DOHH2 (cell line): ENCODE data around the gene IL1RL2.

ENCODE experiments used
- H3F3A ChIP-seq: fragments of 200-600 bp; sonication (generic), shearing (Covaris generic); 2 replicates; pipeline ENCODE4 v1.6.0; 2016; ENCODE audit warnings: antibody characterized with exemption, mild to moderate bottlenecking; ENCODE audit not compliant: control insufficient read depth, insufficient read depth
- H3K27ac ChIP-seq: fragments of 200-600 bp; sonication (generic); 2 replicates; pipeline ENCODE4 v1.5.1; 2014; ENCODE audit warnings: low read depth, mild to moderate bottlenecking, low read length, moderate library complexity
- H3K27me3 ChIP-seq: fragments of 200-600 bp; sonication (generic); 2 replicates; pipeline ENCODE4 v1.6.1; 2014; ENCODE audit warnings: mild to moderate bottlenecking, low read length, mixed read lengths; ENCODE audit not compliant: control insufficient read depth
- H3K36me3 ChIP-seq: fragments of 200-600 bp; sonication (generic); 2 replicates; pipeline ENCODE4 v1.6.1; 2014; ENCODE audit warnings: mild to moderate bottlenecking, low read length, moderate library complexity, mixed read lengths; ENCODE audit not compliant: control insufficient read depth
- H3K4me1 ChIP-seq: fragments of 200-600 bp; sonication (generic); 2 replicates; pipeline ENCODE4 v1.6.1; 2014; ENCODE audit warnings: mild to moderate bottlenecking, low read length, mixed read lengths; ENCODE audit not compliant: control insufficient read depth
- H3K4me2 ChIP-seq: fragments of 200-600 bp; sonication (generic); 2 replicates; pipeline ENCODE4 v1.6.0; 2014; ENCODE audit warnings: mild to moderate bottlenecking, low read length, moderate library complexity
- H3K4me3 ChIP-seq: fragments of 200-600 bp; sonication (generic); 2 replicates; pipeline ENCODE4 v1.5.1; 2014; ENCODE audit warnings: mild to moderate bottlenecking, low read length, mixed read lengths
- H3K79me2 ChIP-seq: fragments of 200-600 bp; sonication (generic); 2 replicates; pipeline ENCODE4 v1.6.1; 2014; ENCODE audit warnings: mild to moderate bottlenecking, low read length, mixed read lengths; ENCODE audit not compliant: control insufficient read depth
- H3K9me2 ChIP-seq: fragments of 200-600 bp; sonication (generic); replicated peaks from 2 replicates; pipeline ENCODE4 v1.6.1; 2014; ENCODE audit warnings: mild to moderate bottlenecking, low read length, mixed read lengths; ENCODE audit not compliant: control insufficient read depth
- H3K9me3 ChIP-seq: fragments of 200-600 bp; sonication (generic); 2 replicates; pipeline ENCODE4 v1.6.1; 2014; ENCODE audit warnings: antibody characterized with exemption, low read length, mixed read lengths; ENCODE audit not compliant: control insufficient read depth, insufficient read depth
- H4K20me1 ChIP-seq: fragments of 200-600 bp; sonication (generic); 2 replicates; pipeline ENCODE4 v1.6.0; 2014; ENCODE audit warnings: low read depth, mild to moderate bottlenecking, antibody characterized with exemption, low read length, moderate library complexity; ENCODE audit not compliant: control insufficient read depth, insufficient read depth
- CTCF ChIP-seq: fragments of 200-600 bp; sonication (generic); IDR thresholded peaks from one replicate; pipeline ENCODE4 v1.5.1; 2014; ENCODE audit warnings: antibody characterized with exemption, mild to moderate bottlenecking, low read depth, low read length; ENCODE audit not compliant: poor library complexity, severe bottlenecking
- EZH2phosphoT487 ChIP-seq: fragments of 200-600 bp; sonication (generic); IDR thresholded peaks from 2 replicates; pipeline ENCODE4 v1.6.1; 2017; ENCODE audit warnings: borderline replicate concordance, mild to moderate bottlenecking, antibody characterized with exemption, low read length, moderate library complexity, mixed read lengths

Gene IL1RL2

GRCh38 chr2:102277202-102277700, 90.4 kb downstream of the IL1RL2 start:
- H3K4me2 ChIP-seq, result no peak overlapping the region
- no peaks in the 10 kb centered on the region for H3K79me2 ChIP-seq
- H3F3A ChIP-seq, result no peaks in the 10 kb centered on the region
- H4K20me1 ChIP-seq, result no peaks in the 10 kb centered on the region
- TF ChIP-seq CTCF, result no peak
- TF ChIP-seq EZH2phosphoT487, result no peak
- no peaks in the 10 kb centered on the region for H3K9me3 ChIP-seq
- H3K9me2 ChIP-seq, result no peaks in the 10 kb centered on the region
- no peaks in the 10 kb centered on the region for H3K36me3 ChIP-seq
- no peaks in the 10 kb centered on the region for H3K27me3 ChIP-seq
- no peaks in the 10 kb centered on the region for H3K4me1 ChIP-seq
- no peak overlapping the region for H3K4me3 ChIP-seq
- H3K27ac ChIP-seq, result no peak overlapping the region

GRCh38 chr2:102278720-102279390, 92.0 kb downstream of the IL1RL2 start:
- Histone ChIP-seq H3K9me3 (no peaks in the 10 kb centered on the region), H3K79me2 (no peaks in the 10 kb centered on the region), H3K4me1 (no peaks in the 10 kb centered on the region), H4K20me1 (no peaks in the 10 kb centered on the region), H3K36me3 (no peaks in the 10 kb centered on the region), H3K27ac (no peak overlapping the region), H3K4me3 (no peak overlapping the region), H3F3A (no peaks in the 10 kb centered on the region), H3K27me3 (no peaks in the 10 kb centered on the region), H3K9me2 (no peaks in the 10 kb centered on the region), H3K4me2 (no peak overlapping the region)
- no peak for TF ChIP-seq CTCF
- no peak for TF ChIP-seq EZH2phosphoT487

- Histone ChIP-seq H3K9me2 (no peaks in the 10 kb centered on the region), H3K79me2 (no peaks in the 10 kb centered on the region), H3F3A (no peaks in the 10 kb centered on the region), H3K4me1 (no peaks in the 10 kb centered on the region), H3K27ac (no peak overlapping the region), H3K27me3 (no peaks in the 10 kb centered on the region), H3K4me2 (no peak overlapping the region), H4K20me1 (no peaks in the 10 kb centered on the region), H3K9me3 (no peaks in the 10 kb centered on the region), H3K36me3 (no peaks in the 10 kb centered on the region), H3K4me3 (no peak overlapping the region)
- TF ChIP-seq CTCF (no peak), EZH2phosphoT487 (no peak)
These were observed 92.5 kb downstream of the IL1RL2 start for GRCh38 chr2:102279391-102279735.
